Tibial artery (tissue), 4 donors: ENCODE results near the gene PCNT.

Experiments
- DNase-seq, 2 donors: peaks; one replicate each; pipeline ENCODE4 v3.0.0-alpha.2; 2019
- H3K27ac ChIP-seq, 2 donors: fragments of 200-600 bp; sonication (generic) in 1 of 2; 1 replicate in 1 of 2; 2 replicates in 1 of 2; pipeline ENCODE4 v1.5.1; 2018 to 2019; ENCODE audit warnings: mild to moderate bottlenecking in 1 of 2
- H3K27me3 ChIP-seq, 2 donors: fragments of 200-600 bp; sonication (generic) in 1 of 2; one replicate each; pipeline versions ENCODE4 v1.5.1 to v1.6.0; 2016 to 2019
- H3K36me3 ChIP-seq, 3 donors: fragments of 200-600 bp; sonication (generic) in 2 of 3; one replicate each; pipeline ENCODE4 v1.5.1; 2016 to 2019; ENCODE audit warnings: mild to moderate bottlenecking in 2 of 3
- H3K4me1 ChIP-seq, 4 donors: fragments of 200-600 bp; sonication (generic) in 2 of 4; 1 replicate in 3 of 4; 2 replicates in 1 of 4; pipeline ENCODE4 v1.5.1; 2016 to 2019
- H3K4me3 ChIP-seq, 2 donors: fragments of 200-600 bp; sonication (generic) in 1 of 2; 1 replicate in 1 of 2; 2 replicates in 1 of 2; pipeline ENCODE4 v1.5.1; 2018 to 2019; ENCODE audit warnings: mild to moderate bottlenecking in 2 of 2
- H3K9me3 ChIP-seq, 3 donors: fragments of 200-600 bp; sonication (generic) in 1 of 3; one replicate each; pipeline ENCODE4 v1.5.1; 2016 to 2019
- intact Hi-C: fragments of 100-400 bp; cut with DNase I; formaldehyde crosslinking; loops from one replicate; pipeline ENCODE4 v1.15.0; 2023; ENCODE audit warnings: low total_unique reads
- TF ChIP-seq, protein P1 (sequence below), 2 experiments: fragments of 200-600 bp in 1 of 2; fragments of 450-650 bp in 1 of 2; IDR thresholded peaks; one replicate each; pipeline ENCODE4 v1.5.1; 2017 to 2019; ENCODE audit warnings: antibody characterized with exemption in 2 of 2, mild to moderate bottlenecking in 1 of 2, moderate library complexity in 1 of 2

The PCNT gene

DNA sequence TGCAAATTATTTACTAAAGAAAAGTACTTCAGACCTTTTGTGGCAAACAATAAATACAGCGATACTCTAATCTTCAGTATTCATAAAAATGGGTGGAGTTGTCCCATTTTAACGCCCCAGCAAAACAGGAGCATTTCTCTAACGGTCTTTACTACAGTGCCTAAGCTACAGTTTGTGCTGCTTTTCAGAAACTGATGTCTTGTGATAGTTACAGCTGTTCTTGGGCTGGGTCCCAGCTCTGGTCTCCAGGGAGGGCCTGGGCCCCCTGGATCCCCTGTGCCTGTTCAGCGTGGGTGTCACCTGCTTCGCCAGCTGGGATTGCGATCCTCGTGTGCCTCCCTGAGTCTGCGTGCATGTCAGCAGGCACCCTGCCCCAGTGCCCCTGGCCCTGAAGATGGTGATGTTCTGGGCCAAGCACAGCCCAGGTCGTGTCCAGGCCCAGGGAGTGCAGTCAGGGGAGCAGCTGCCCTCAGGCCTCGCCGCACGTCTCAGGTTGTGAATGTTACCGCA is 70.7 kb downstream of the PCNT start:
- H3K4me1 ChIP-seq = no peaks in the 10 kb centered on the region
- peaks cover 22 to 76% (median 61%) of the 10 kb centered on the region in 3 donors for H3K36me3 ChIP-seq
- no peak overlapping the region for H3K27ac ChIP-seq
- TF ChIP-seq, protein P1, sequence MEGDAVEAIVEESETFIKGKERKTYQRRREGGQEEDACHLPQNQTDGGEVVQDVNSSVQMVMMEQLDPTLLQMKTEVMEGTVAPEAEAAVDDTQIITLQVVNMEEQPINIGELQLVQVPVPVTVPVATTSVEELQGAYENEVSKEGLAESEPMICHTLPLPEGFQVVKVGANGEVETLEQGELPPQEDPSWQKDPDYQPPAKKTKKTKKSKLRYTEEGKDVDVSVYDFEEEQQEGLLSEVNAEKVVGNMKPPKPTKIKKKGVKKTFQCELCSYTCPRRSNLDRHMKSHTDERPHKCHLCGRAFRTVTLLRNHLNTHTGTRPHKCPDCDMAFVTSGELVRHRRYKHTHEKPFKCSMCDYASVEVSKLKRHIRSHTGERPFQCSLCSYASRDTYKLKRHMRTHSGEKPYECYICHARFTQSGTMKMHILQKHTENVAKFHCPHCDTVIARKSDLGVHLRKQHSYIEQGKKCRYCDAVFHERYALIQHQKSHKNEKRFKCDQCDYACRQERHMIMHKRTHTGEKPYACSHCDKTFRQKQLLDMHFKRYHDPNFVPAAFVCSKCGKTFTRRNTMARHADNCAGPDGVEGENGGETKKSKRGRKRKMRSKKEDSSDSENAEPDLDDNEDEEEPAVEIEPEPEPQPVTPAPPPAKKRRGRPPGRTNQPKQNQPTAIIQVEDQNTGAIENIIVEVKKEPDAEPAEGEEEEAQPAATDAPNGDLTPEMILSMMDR (IDR thresholded peaks at IDR 0.05) = no peak
- no peak for DNase-seq
- intact Hi-C loops = no loop called here
- no peak overlapping the region for H3K4me3 ChIP-seq
- H3K27me3 ChIP-seq = no peaks in the 10 kb centered on the region
- no peaks in the 10 kb centered on the region for H3K9me3 ChIP-seq

DNA sequence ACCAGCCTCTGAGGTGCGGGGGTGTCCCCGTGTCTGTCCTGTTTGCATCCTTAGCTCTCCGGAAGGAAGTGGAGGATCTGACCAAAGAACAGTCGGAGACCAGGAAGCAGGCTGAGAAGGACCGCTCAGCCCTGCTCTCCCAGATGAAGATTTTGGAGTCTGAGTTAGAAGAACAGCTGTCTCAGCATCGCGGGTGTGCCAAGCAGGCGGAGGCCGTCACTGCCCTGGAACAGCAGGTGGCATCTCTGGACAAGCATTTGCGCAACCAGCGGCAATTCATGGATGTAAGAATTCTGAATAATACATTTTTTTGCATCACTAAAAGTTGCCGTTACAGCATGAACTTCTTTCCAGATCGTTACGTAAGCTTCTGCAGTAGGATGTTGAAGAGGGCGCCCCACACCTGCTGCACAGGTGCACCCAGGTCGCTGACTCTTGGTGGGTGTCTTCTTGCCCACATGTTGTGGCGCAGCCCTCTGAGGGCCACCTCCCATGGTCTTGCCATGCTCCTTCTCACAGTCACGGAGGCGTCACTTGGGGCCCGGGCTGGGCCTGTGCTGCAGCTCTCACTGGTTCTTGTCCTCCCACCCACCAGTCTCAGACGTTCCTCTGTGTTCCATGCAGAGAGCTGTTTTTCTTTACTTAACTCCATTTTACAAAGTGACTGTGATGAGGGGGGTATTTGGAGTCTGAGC is 73.4 kb downstream of the PCNT start:
- peaks cover 30 to 80% (median 65%) of the 10 kb centered on the region in 3 donors for H3K36me3 ChIP-seq
- TF ChIP-seq, protein P1 (IDR thresholded peaks at IDR 0.05) = no peak
- intact Hi-C loops = no loop called here
- H3K27ac ChIP-seq = no peak overlapping the region
- H3K4me3 ChIP-seq = no peak overlapping the region
- H3K27me3 ChIP-seq = no peaks in the 10 kb centered on the region
- DNase-seq = no peak
- H3K9me3 ChIP-seq = no peaks in the 10 kb centered on the region
- H3K4me1 ChIP-seq = no peaks in the 10 kb centered on the region

DNA sequence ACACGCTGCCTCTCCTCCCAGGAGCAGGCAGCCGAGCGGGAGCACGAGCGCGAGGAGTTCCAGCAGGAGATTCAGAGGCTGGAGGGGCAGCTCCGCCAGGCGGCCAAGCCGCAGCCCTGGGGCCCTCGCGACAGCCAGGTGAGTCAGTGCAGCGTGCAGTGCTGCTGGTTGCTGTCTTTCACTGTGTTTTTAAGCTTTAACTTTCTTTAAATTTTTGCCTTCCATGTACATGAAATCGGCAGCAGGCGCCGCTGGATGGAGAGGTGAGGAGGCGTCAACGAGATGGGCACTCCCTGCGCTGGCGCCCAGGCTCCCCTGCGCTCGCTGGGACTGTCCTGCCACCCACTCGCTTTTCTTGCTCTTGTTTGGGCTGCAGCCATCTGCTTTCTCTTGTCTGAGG is 74.0 kb downstream of the PCNT start:
- peaks cover 34 to 84% (median 71%) of the 10 kb centered on the region in 3 donors for H3K36me3 ChIP-seq
- no peaks in the 10 kb centered on the region for H3K27me3 ChIP-seq
- DNase-seq = no peak
- H3K27ac ChIP-seq = no peak overlapping the region
- TF ChIP-seq, protein P1 (IDR thresholded peaks at IDR 0.05) = no peak
- no peak overlapping the region for H3K4me3 ChIP-seq
- intact Hi-C loops = no loop called here
- H3K4me1 ChIP-seq = no peaks in the 10 kb centered on the region
- no peaks in the 10 kb centered on the region for H3K9me3 ChIP-seq

DNA sequence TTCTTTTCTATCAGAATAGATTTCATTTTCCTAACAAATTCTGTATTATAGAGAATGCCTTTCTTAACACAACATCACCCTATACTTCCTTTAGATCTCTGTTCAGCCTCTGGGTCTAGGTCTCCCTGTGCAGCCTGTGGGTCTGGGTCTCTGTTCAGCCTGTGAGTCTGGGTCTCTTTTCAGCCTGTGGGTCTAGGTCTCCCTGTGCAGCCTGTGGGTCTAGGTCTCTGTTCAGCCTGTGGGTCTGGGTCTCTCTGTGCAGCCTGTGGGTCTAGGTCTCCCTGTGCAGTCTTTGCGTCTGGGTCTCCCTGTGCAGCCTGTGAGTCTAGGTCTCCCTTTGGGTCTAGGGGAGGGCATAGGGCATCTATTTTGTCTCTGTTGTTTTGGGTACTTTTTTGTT is 75.2 kb downstream of the PCNT start:
- TF ChIP-seq, protein P1 (IDR thresholded peaks at IDR 0.05) = no peak
- Histone ChIP-seq H3K4me3 (no peak overlapping the region), H3K36me3 (peaks cover 42 to 84% (median 69%) of the 10 kb centered on the region in 3 donors), H3K27ac (no peak overlapping the region), H3K4me1 (no peaks in the 10 kb centered on the region), H3K9me3 (no peaks in the 10 kb centered on the region), H3K27me3 (no peaks in the 10 kb centered on the region)
- intact Hi-C loops = no loop called here
- DNase-seq = no peak

DNA sequence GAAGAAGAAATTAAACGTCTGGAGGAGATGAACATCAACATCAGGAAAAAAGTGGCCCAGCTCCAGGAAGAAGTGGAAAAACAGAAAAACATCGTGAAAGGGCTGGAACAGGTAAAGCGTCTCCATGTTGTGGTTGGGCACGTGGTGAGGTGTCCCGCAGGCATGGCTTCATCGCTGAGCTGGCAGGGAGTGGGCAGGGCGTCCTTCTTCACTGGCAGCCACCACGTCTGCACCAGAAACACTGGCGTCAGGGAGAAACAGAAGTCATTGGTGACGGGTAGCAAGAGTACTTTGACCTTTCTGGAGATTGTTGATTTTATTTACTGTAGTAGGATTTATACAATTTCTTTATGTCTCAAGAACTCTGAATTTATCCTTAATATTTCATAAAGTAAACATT is 75.7 kb downstream of the PCNT start:
- TF ChIP-seq, protein P1 (IDR thresholded peaks at IDR 0.05) = no peak
- no peaks in the 10 kb centered on the region for H3K9me3 ChIP-seq
- no peaks in the 10 kb centered on the region for H3K4me1 ChIP-seq
- no peak overlapping the region for H3K4me3 ChIP-seq
- intact Hi-C loops = no loop called here
- H3K27me3 ChIP-seq = no peaks in the 10 kb centered on the region
- no peak for DNase-seq
- no peak overlapping the region for H3K27ac ChIP-seq
- H3K36me3 ChIP-seq = peaks cover 48 to 84% (median 63%) of the 10 kb centered on the region in 3 donors
